ENCODE results near the gene NOVA1. TPM values are rescaled to one million over a fixed set of nuclear protein-coding genes. Genes with fewer than 3 reads are reported as not detected.

Gene NOVA1
- total RNA-seq, 1 donor from 2014 or later = 21.8 TPM

GRCh38 chr14:26443654-26444053 is 154.2 kb downstream of the NOVA1 start:
- no peak overlapping the region for H3K27ac Mint-ChIP-seq (ENCODE audit: unreplicated experiment)
- H3K27me3 Mint-ChIP-seq (ENCODE audit: unreplicated experiment) = no peaks in the 10 kb centered on the region
- TF ChIP-seq, protein P1, sequence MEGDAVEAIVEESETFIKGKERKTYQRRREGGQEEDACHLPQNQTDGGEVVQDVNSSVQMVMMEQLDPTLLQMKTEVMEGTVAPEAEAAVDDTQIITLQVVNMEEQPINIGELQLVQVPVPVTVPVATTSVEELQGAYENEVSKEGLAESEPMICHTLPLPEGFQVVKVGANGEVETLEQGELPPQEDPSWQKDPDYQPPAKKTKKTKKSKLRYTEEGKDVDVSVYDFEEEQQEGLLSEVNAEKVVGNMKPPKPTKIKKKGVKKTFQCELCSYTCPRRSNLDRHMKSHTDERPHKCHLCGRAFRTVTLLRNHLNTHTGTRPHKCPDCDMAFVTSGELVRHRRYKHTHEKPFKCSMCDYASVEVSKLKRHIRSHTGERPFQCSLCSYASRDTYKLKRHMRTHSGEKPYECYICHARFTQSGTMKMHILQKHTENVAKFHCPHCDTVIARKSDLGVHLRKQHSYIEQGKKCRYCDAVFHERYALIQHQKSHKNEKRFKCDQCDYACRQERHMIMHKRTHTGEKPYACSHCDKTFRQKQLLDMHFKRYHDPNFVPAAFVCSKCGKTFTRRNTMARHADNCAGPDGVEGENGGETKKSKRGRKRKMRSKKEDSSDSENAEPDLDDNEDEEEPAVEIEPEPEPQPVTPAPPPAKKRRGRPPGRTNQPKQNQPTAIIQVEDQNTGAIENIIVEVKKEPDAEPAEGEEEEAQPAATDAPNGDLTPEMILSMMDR (IDR thresholded peaks at IDR 0.05; ENCODE audit: unreplicated experiment) = no peak
- DNase-seq (ENCODE audit: low spot score) = no peak
- no peak overlapping the region for H3K4me3 Mint-ChIP-seq (ENCODE audit: unreplicated experiment)
- H3K4me1 Mint-ChIP-seq (ENCODE audit: unreplicated experiment) = no peaks in the 10 kb centered on the region
- H3K36me3 Mint-ChIP-seq (ENCODE audit: low read depth, unreplicated experiment) = no peaks in the 10 kb centered on the region
- no peaks in the 10 kb centered on the region for H3K9me3 Mint-ChIP-seq (ENCODE audit: unreplicated experiment)

- Mint-ChIP-seq H3K4me3 (ENCODE audit: unreplicated experiment) (no peak overlapping the region), H3K27ac (ENCODE audit: unreplicated experiment) (no peak overlapping the region), H3K4me1 (ENCODE audit: unreplicated experiment) (peaks cover 3% of the 10 kb centered on the region), H3K36me3 (ENCODE audit: low read depth, unreplicated experiment) (no peaks in the 10 kb centered on the region), H3K27me3 (ENCODE audit: unreplicated experiment) (no peaks in the 10 kb centered on the region), H3K9me3 (ENCODE audit: unreplicated experiment) (no peaks in the 10 kb centered on the region)
- DNase-seq (ENCODE audit: low spot score) = no peak
- TF ChIP-seq, protein P1 (IDR thresholded peaks at IDR 0.05; ENCODE audit: unreplicated experiment) = no peak
Observed at GRCh38 chr14:26429205-26429604, 168.6 kb downstream of the NOVA1 start.

DNA sequence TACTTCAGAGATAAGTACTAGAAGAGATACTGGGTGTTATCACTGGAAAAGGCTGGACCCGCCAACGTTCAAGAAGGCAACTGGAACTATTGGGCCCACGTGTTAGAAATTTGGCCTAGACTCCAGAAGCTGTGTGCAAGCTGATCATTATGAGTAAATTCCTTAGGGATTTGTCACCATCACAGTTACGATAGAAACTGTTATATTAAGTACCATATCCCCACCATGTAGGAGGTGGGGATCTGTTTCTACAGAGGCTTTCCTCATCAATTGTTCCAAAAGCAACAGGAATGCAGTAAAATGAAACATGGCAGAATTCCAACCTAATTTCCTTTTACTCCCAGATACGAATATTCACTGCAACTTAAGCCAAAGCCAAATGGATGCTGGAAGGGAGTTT is 170.7 kb downstream of the NOVA1 start:
- no peaks in the 10 kb centered on the region for H3K36me3 Mint-ChIP-seq (ENCODE audit: low read depth, unreplicated experiment)
- H3K27ac Mint-ChIP-seq (ENCODE audit: unreplicated experiment) = no peak overlapping the region
- no peaks in the 10 kb centered on the region for H3K9me3 Mint-ChIP-seq (ENCODE audit: unreplicated experiment)
- H3K27me3 Mint-ChIP-seq (ENCODE audit: unreplicated experiment) = no peaks in the 10 kb centered on the region
- H3K4me3 Mint-ChIP-seq (ENCODE audit: unreplicated experiment) = no peak overlapping the region
- TF ChIP-seq, protein P1 (IDR thresholded peaks at IDR 0.05; ENCODE audit: unreplicated experiment) = no peak
- DNase-seq (ENCODE audit: low spot score) = no peak
- H3K4me1 Mint-ChIP-seq (ENCODE audit: unreplicated experiment) = peaks cover 3% of the 10 kb centered on the region

DNA sequence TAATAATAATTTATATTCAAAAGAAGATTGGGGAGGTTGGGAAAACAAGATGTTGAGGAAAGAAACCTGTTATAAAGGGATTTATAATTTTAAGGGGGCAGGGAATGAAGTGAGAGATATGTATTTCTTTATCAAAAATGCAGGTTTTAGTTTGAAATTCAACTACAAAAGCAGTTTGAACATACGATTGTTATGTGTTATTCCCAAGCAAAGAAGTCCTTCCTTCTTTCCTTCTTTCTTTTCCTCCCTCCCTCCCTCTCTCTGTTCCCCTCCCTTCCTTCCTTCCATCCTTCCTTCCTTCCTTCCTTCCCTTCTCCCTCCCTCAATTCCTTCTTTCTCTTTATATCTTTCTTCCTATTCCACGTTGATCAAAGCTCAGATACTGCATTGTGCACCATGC is 173.3 kb downstream of the NOVA1 start:
- TF ChIP-seq, protein P1 (IDR thresholded peaks at IDR 0.05; ENCODE audit: unreplicated experiment) = no peak
- no peak for DNase-seq (ENCODE audit: low spot score)
- Mint-ChIP-seq H3K9me3 (ENCODE audit: unreplicated experiment) (no peaks in the 10 kb centered on the region), H3K4me3 (ENCODE audit: unreplicated experiment) (no peak overlapping the region), H3K27ac (ENCODE audit: unreplicated experiment) (no peak overlapping the region), H3K27me3 (ENCODE audit: unreplicated experiment) (no peaks in the 10 kb centered on the region), H3K4me1 (ENCODE audit: unreplicated experiment) (peaks cover 3% of the 10 kb centered on the region), H3K36me3 (ENCODE audit: low read depth, unreplicated experiment) (no peaks in the 10 kb centered on the region)

GRCh38 chr14:26415618-26416123 is 182.2 kb downstream of the NOVA1 start:
- DNase-seq (ENCODE audit: low spot score) = no peak
- H3K27ac Mint-ChIP-seq (ENCODE audit: unreplicated experiment) = no peak overlapping the region
- TF ChIP-seq, protein P1 (IDR thresholded peaks at IDR 0.05; ENCODE audit: unreplicated experiment) = no peak
- H3K36me3 Mint-ChIP-seq (ENCODE audit: low read depth, unreplicated experiment) = no peaks in the 10 kb centered on the region
- no peaks in the 10 kb centered on the region for H3K9me3 Mint-ChIP-seq (ENCODE audit: unreplicated experiment)
- peaks cover 3% of the 10 kb centered on the region for H3K4me1 Mint-ChIP-seq (ENCODE audit: unreplicated experiment)
- no peaks in the 10 kb centered on the region for H3K27me3 Mint-ChIP-seq (ENCODE audit: unreplicated experiment)
- no peak overlapping the region for H3K4me3 Mint-ChIP-seq (ENCODE audit: unreplicated experiment)

Data from endothelial cell (in vitro differentiated cells).